Uterus (tissue), 2 donors: Measurements from ENCODE around the gene TPGS2.

Experiments
- CTCF ChIP-seq, 4 experiments: fragments of 200-600 bp in 2 of 4; fragments of 450-650 bp in 2 of 4; sonication (generic) in 2 of 4; IDR thresholded peaks; one replicate each; pipeline ENCODE4 v1.5.1; 2016 to 2019; ENCODE audit warnings: antibody characterized with exemption in 4 of 4, mild to moderate bottlenecking in 2 of 4, moderate library complexity in 1 of 4
- POLR2A ChIP-seq, 2 donors: fragments of 450-650 bp; IDR thresholded peaks; one replicate each; pipeline ENCODE4 v1.6.1; 2016; ENCODE audit warnings: antibody characterized with exemption in 2 of 2, mild to moderate bottlenecking in 1 of 2, moderate library complexity in 1 of 2

DNA sequence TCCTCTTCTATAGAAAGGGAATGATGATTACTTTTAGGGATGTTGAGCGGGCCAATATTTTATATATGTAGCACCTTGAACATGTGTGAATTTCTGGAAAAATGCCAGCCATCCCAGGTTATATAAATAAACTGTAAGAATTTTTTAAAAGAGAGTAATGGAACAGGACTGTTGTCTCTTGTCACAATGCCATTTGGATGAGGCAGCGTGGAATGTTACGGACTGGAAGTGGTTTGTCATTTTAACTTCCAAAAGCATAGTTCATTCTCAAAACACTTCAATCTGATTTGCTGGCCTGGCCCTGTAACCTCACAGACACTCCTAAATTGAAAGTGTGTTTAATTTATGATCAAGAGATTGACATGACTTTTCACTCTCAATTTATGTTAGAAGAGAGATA is 70.8 kb downstream of the TPGS2 start:
- TF ChIP-seq CTCF (IDR thresholded peaks at IDR 0.05) (no peak), POLR2A (IDR thresholded peaks at IDR 0.05) (no peak)
